Left lung (tissue), 8 donors: ENCODE data around the gene SOX30. TPM values are rescaled to one million over a fixed set of nuclear protein-coding genes. Genes with fewer than 3 reads are reported as not detected.

Experiments used
- polyA plus RNA-seq, 6 donors: library from polyadenylated mRNA; unstranded; fragments of 120-200 nt; gene quantifications; one replicate each; pipeline ENCODE4 v1.2.1, GENCODE V29; 2013; ENCODE audit not compliant: insufficient read length in 6 of 6
- total RNA-seq, 2 donors: library from RNA; stranded (reverse); fragmentation: NEBNext Ultra II Directional; extraction: Animal tissue kit (Norgen Biotek cat#: 25700); gene quantifications; one replicate each; pipeline ENCODE4 v1.2.1, GENCODE V29; 2021
- donor health status: DM: no; HTN: yes; CAD: no.
- donor health status: DM: no; HTN: no; CAD: no.

SOX30 gene
- total and polyA plus RNA-seq, 8 donors: 0.14 to 0.35 (median 0.27) TPM; not detected in 1

Other genes with a start within 250 kb of the SOX30 start
- under 1 TPM; 0.06 to 0.39 TPM for gene NIPAL4, start 192.2 kb downstream of the SOX30 start, total RNA-seq
- under 1 TPM in 5 of 6 donors, not detected in 1; 0.08 to 0.22 (median 0.14) TPM for gene NIPAL4, start 192.2 kb downstream of the SOX30 start, polyA plus RNA-seq
- 10 to 100 TPM; 17.1 to 20.8 TPM for gene ADAM19, start 76.7 kb downstream of the SOX30 start, total RNA-seq
- gene ADAM19, start 76.7 kb downstream of the SOX30 start, polyA plus RNA-seq: 10 to 100 TPM; 14.9 to 21.5 (median 19.2) TPM
- not detected for gene C5orf52, start 19.1 kb upstream of the SOX30 start, total RNA-seq
- not detected for gene C5orf52, start 19.1 kb upstream of the SOX30 start, polyA plus RNA-seq
- gene THG1L, start 79.0 kb upstream of the SOX30 start, total RNA-seq: 1 to 10 TPM; 8.8 to 9.4 TPM
- 10 to 100 TPM; 26.4 to 30.8 (median 28.8) TPM for gene THG1L, start 79.0 kb upstream of the SOX30 start, polyA plus RNA-seq
- 1 to 10 TPM; 3.0 to 3.2 TPM for gene LSM11, start 91.3 kb upstream of the SOX30 start, total RNA-seq
- 1 to 10 TPM; 6.5 to 8.1 (median 7.5) TPM for gene LSM11, start 91.3 kb upstream of the SOX30 start, polyA plus RNA-seq
- 10 to 100 TPM; 68.0 to 76.8 TPM for gene CLINT1, start 206.7 kb upstream of the SOX30 start, total RNA-seq
- 100 to 1,000 TPM; 102 to 118 (median 109) TPM for gene CLINT1, start 206.7 kb upstream of the SOX30 start, polyA plus RNA-seq